B cell (primary cell): Measurements from ENCODE around the gene NUP54. TPM values are rescaled to one million over a fixed set of nuclear protein-coding genes. Genes with fewer than 3 reads are reported as not detected.

Experiments
- polyA plus RNA-seq: library from polyadenylated mRNA; depleted of rRNA; stranded (reverse); fragments of >200 nt; gene quantifications from 2 replicates; pipeline ENCODE4 v1.2.3, GENCODE V29; 2012
- total RNA-seq, 2 donors: library from RNA; stranded (reverse); fragments of 120-200 nt in 1 of 2; gene quantifications; 1 replicate in 1 of 2; 2 replicates in 1 of 2; pipeline versions ENCODE4 v1.2.3 to v1.2.4, GENCODE V29; 2013 to 2022

Gene NUP54
- total and polyA plus RNA-seq, 2 donors (not counting 1 experiment from before 2014, with no cell fraction given): 17.4 to 71.4 TPM

Other genes with a start within 250 kb of the NUP54 start
- gene PPEF2, start 245.9 kb downstream of the NUP54 start, total RNA-seq: 0.07 and 0.24 TPM in 2 replicates
- 0.10 and 0.32 TPM in 2 replicates for gene PPEF2, start 245.9 kb downstream of the NUP54 start, polyA plus RNA-seq
- gene NAAA, start 207.4 kb downstream of the NUP54 start, total RNA-seq: 50.4 and 51.4 TPM in 2 replicates
- gene NAAA, start 207.4 kb downstream of the NUP54 start, polyA plus RNA-seq: 51.4 and 55.2 TPM in 2 replicates
- gene SDAD1, start 157.5 kb downstream of the NUP54 start, total RNA-seq: 44.4 and 51.4 TPM in 2 replicates
- 12.3 and 13.3 TPM in 2 replicates for gene SDAD1, start 157.5 kb downstream of the NUP54 start, polyA plus RNA-seq
- gene CXCL9, start 140.9 kb downstream of the NUP54 start, total RNA-seq: not detected in 2 replicates
- gene CXCL9, start 140.9 kb downstream of the NUP54 start, polyA plus RNA-seq: not detected in 2 replicates
- gene CXCL10, start 124.9 kb downstream of the NUP54 start, total RNA-seq: not detected in 2 replicates
- 0.07 TPM in 1 of 2 replicates, not detected in the other for gene CXCL10, start 124.9 kb downstream of the NUP54 start, polyA plus RNA-seq
- not detected in 2 replicates for gene CXCL11, start 112.3 kb downstream of the NUP54 start, total RNA-seq
- gene CXCL11, start 112.3 kb downstream of the NUP54 start, polyA plus RNA-seq: not detected in 2 replicates
- gene ART3, start 73.7 kb downstream of the NUP54 start, total RNA-seq: not detected in 2 replicates
- gene ART3, start 73.7 kb downstream of the NUP54 start, polyA plus RNA-seq: not detected in 2 replicates
- gene SCARB2, start 65.4 kb upstream of the NUP54 start, total RNA-seq: 30.3 and 31.5 TPM in 2 replicates
- gene SCARB2, start 65.4 kb upstream of the NUP54 start, polyA plus RNA-seq: 7.8 and 14.7 TPM in 2 replicates
- 1.3 and 1.7 TPM in 2 replicates for gene FAM47E, start 103.3 kb upstream of the NUP54 start, total RNA-seq
- 0.15 and 0.42 TPM in 2 replicates for gene FAM47E, start 103.3 kb upstream of the NUP54 start, polyA plus RNA-seq
- not detected in 2 replicates for gene STBD1, start 158.3 kb upstream of the NUP54 start, total RNA-seq
- 0.03 TPM in 1 of 2 replicates, not detected in the other for gene STBD1, start 158.3 kb upstream of the NUP54 start, polyA plus RNA-seq